Esophagus muscularis mucosa (tissue), 3 donors: Measurements from ENCODE around the gene MAP4K4.

ENCODE experiments used
- POLR2AphosphoS5 ChIP-seq, 2 donors: sonication (generic); formaldehyde crosslinking; IDR thresholded peaks; one replicate each; pipeline ENCODE4 v1.6.1; 2017; ENCODE audit warnings: antibody characterized with exemption in 2 of 2
- TF ChIP-seq, protein P1 (sequence below), 3 experiments: fragments of 200-600 bp in 2 of 3; fragments of 450-650 bp in 1 of 3; sonication (generic) in 2 of 3; IDR thresholded peaks; one replicate each; pipeline ENCODE4 v1.5.1; 2017 to 2019; ENCODE audit warnings: antibody characterized with exemption in 3 of 3, mild to moderate bottlenecking in 2 of 3, moderate library complexity in 1 of 3

DNA sequence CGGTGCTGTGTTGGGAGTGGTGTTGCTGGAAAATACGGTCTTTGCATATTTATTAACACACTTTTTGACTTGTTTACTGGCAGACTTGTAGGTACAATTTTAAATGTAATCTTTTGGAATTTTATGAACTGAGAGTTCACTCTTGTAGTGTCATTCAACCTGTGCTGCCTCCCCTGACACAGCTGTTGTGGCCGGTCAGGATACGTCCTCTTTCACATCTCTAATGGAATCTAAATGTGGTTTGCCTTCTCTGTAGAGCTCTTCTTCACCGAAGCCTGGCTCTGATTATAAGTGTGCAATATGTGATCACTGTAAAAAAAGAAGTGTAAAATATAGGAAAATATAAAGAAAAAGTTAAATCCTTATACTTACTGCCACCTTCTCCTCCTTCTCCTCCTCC is 94.7 kb downstream of the MAP4K4 start:
- TF ChIP-seq POLR2AphosphoS5 (IDR thresholded peaks at IDR 0.05) = no peak
- TF ChIP-seq, protein P1, sequence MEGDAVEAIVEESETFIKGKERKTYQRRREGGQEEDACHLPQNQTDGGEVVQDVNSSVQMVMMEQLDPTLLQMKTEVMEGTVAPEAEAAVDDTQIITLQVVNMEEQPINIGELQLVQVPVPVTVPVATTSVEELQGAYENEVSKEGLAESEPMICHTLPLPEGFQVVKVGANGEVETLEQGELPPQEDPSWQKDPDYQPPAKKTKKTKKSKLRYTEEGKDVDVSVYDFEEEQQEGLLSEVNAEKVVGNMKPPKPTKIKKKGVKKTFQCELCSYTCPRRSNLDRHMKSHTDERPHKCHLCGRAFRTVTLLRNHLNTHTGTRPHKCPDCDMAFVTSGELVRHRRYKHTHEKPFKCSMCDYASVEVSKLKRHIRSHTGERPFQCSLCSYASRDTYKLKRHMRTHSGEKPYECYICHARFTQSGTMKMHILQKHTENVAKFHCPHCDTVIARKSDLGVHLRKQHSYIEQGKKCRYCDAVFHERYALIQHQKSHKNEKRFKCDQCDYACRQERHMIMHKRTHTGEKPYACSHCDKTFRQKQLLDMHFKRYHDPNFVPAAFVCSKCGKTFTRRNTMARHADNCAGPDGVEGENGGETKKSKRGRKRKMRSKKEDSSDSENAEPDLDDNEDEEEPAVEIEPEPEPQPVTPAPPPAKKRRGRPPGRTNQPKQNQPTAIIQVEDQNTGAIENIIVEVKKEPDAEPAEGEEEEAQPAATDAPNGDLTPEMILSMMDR (IDR thresholded peaks at IDR 0.05) = no peak
